GM12892 (cell line): ENCODE results near the gene TTC28.

Source experiments
- POLR2A ChIP-seq: IDR thresholded peaks from 2 replicates; pipeline ENCODE4 v1.6.1; 2011; ENCODE audit warnings: low read depth, low read length, control low read depth
- POLR2AphosphoS5 ChIP-seq: IDR thresholded peaks from 2 replicates; pipeline ENCODE4 v1.6.1; 2011; ENCODE audit warnings: low read depth, low read length, control low read depth
- TAF1 ChIP-seq: IDR thresholded peaks from 2 replicates; pipeline ENCODE4 v1.6.1; 2011; ENCODE audit warnings: low read depth, mild to moderate bottlenecking, control low read depth, low read length, borderline replicate concordance

GRCh38 chr22:28373831-28374230 is 305.8 kb downstream of the TTC28 start:
- TF ChIP-seq POLR2A (no peak), TAF1 (no peak), POLR2AphosphoS5 (no peak)
